Urothelium cell line (cell line): ENCODE measurements around the gene FYTTD1.

ENCODE experiments used
- DNase-seq: peaks from one replicate; pipeline ENCODE4 v3.0.0; 2011; ENCODE audit warnings: low spot score, mixed read lengths
- FAIRE-seq: peaks from 2 replicates; lab custom pipeline; 2011; peaks lifted over from hg19 to GRCh38; lab: Jason Lieb, UNC

Gene FYTTD1

GRCh38 chr3:197829397-197830045, 79.8 kb downstream of the FYTTD1 start:
- FAIRE-seq = no peak

GRCh38 chr3:197830308-197830966, 80.8 kb downstream of the FYTTD1 start:
- DNase-seq (no peak), FAIRE-seq (no peak)

More at GRCh38 chr3:197829397-197830045, 79.8 kb downstream of the FYTTD1 start:
- no peak for DNase-seq

GRCh38 chr3:197830967-197831313, 81.3 kb downstream of the FYTTD1 start:
- no peak for FAIRE-seq
- DNase-seq = no peak

- DNase-seq = no peak
- FAIRE-seq = no peak
Observed at GRCh38 chr3:197833930-197834715, 84.4 kb downstream of the FYTTD1 start.

- DNase-seq = no peak
- FAIRE-seq = no peak
Observed at GRCh38 chr3:197835509-197835908, 85.8 kb downstream of the FYTTD1 start.

- FAIRE-seq = no peak
- DNase-seq = no peak
Observed at GRCh38 chr3:197836244-197836643, 86.6 kb downstream of the FYTTD1 start.
